ENCODE measurements around the gene ZDHHC9.

GRCh38 chrX:129760981-129761380 lies 82.7 kb downstream of the ZDHHC9 start:
- TF ChIP-seq POLR2A (IDR thresholded peaks at IDR 0.05): no peak
- no peak for TF ChIP-seq CTCF (IDR thresholded peaks at IDR 0.05)
- no peak for TF ChIP-seq POLR2AphosphoS5 (IDR thresholded peaks at IDR 0.05; ENCODE audit: insufficient read depth in 1 of 2, low read depth in 1 of 2)

Data from vagina (tissue), 2 donors.